ENCODE measurements around the gene SLAMF8.

Gene SLAMF8

GRCh38 chr1:159821171-159821867 lies 5.4 kb upstream of the SLAMF8 start:
- no peak for DNase-seq

DNA sequence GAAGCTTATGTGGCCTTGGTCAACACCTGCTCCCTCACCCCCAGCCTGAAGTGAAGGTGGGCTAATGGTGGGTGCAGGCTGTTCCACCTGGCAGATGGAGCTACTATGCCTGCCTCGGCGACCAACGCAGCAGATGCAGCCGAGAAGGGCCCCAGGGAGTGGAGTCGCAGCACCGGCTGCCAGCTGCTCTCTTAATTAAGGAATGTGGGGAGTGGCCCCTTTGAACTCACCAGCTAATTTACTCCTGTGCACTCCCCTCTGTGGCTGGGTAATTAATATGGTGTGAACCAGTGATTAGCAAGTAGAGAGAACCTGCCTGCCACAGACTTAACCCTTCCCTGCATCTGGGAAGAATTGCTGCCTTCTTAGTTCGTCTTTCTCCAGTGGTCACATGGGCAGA lies 3.3 kb upstream of the SLAMF8 start:
- peak in 1 of 2 experiments; percentile 42 for DNase-seq

- no peak for DNase-seq
These were observed 1.1 kb upstream of the SLAMF8 start for GRCh38 chr1:159825564-159825963.

- DNase-seq, result no peak
These were observed 423 bp downstream of the SLAMF8 start for GRCh38 chr1:159827102-159827490.

- DNase-seq, result no peak
These were observed 876 bp downstream of the SLAMF8 start for GRCh38 chr1:159827549-159827948.

DNA sequence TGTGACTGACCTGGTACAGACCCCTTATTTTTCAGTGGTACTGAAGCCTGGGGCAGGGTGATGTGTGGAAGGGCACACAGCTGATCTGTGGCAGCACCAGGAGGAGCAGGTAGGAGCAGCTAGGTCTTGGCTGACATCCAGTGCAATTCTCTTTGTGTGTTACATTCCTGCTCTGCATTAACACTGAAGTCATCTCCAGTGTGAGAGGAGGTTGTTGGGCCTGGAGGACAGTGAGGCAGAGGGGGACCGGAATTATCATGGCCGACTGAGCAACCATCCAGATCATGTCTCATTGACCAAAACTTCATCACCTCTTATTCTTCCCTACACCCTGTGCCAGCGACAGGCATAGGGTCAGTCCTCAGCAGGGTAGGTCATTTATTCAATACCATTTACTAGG lies 1.5 kb downstream of the SLAMF8 start:
- no peak for DNase-seq

- no peak for DNase-seq
These were observed 2.1 kb downstream of the SLAMF8 start for GRCh38 chr1:159828581-159829272.

DNA sequence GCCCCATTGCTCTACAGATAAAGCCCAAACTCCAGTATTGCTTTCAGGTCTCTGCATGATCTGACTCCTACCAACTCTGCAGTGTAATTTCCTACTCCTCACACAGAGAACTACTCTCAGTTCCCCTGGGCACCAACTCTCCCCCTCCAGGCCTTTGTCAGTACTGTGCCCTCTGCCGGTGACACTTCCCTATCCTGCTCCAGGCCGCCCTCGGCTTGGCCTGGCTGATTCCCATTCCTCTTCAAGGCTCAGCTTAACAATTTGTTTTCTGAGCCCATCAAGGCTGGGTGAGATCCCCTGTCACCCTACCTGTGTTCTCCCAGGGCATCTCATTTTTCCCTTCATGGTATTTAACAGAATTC lies 2.6 kb downstream of the SLAMF8 start:
- peak; percentile 42 to 76 for DNase-seq

DNA sequence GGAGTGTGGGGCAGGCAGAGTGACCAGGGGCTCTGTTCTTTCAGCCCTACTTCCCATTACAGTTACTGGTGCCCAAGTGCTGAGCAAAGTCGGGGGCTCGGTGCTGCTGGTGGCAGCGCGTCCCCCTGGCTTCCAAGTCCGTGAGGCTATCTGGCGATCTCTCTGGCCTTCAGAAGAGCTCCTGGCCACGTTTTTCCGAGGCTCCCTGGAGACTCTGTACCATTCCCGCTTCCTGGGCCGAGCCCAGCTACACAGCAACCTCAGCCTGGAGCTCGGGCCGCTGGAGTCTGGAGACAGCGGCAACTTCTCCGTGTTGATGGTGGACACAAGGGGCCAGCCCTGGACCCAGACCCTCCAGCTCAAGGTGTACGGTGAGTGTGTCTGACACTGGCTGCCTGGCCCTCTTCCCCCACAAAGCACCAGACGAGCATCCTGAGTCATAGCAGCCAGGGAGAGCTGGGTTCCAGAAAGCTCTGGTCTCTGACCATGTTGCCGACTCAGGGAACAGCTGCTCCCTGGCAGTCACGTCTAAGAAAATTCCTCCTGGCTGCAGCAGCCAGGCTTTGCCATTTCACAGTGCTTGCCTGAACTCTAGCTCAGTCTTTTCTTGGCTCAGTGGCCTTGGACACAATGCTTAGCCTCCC lies 3.3 kb downstream of the SLAMF8 start:
- DNase-seq, result no peak

GRCh38 chr1:159830722-159831121 lies 4.0 kb downstream of the SLAMF8 start:
- no peak for DNase-seq

GRCh38 chr1:159831412-159832141 lies 4.9 kb downstream of the SLAMF8 start:
- no peak for DNase-seq

DNA sequence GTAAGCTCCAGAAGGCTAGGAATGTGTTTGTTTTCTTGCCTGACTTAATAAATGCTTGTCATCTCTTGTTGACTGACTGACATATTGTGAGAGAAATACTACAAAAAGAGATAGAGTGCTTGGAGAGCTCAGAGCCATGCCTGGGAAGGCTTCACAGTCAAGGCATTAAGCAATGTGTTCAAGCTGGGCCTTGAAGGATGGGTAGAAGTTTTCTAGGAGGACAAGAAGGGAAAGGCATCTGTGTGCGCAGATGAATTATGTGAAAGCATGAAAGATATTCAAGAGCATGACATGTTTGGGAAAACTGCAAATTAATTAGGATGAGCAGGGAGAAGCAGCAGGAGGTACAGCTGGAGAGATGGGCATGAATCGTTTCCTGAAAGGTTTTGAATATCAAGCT lies 5.6 kb downstream of the SLAMF8 start:
- DNase-seq, result no peak

DNA sequence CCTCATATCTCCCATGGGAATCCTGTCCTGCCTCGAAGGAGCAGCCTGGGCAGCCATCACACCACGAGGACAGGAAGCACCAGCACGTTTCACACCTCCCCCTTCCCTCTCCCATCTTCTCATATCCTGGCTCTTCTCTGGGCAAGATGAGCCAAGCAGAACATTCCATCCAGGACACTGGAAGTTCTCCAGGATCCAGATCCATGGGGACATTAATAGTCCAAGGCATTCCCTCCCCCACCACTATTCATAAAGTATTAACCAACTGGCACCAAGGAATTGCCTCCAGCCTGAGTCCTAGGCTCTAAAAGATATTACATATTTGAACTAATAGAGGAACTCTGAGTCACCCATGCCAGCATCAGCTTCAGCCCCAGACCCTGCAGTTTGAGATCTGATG lies 8.7 kb downstream of the SLAMF8 start:
- no peak for DNase-seq

- DNase-seq, result no peak
These were observed 9.3 kb downstream of the SLAMF8 start for GRCh38 chr1:159835862-159836525.

GRCh38 chr1:159838715-159839114 lies 12.0 kb downstream of the SLAMF8 start:
- no peak for DNase-seq

- no peak for DNase-seq
These were observed 12.6 kb downstream of the SLAMF8 start for GRCh38 chr1:159839116-159839849.

GRCh38 chr1:159841749-159842148 lies 15.1 kb downstream of the SLAMF8 start:
- DNase-seq, result no peak

- DNase-seq, result no peak
These were observed 16.8 kb downstream of the SLAMF8 start for GRCh38 chr1:159843459-159843858.

DNA sequence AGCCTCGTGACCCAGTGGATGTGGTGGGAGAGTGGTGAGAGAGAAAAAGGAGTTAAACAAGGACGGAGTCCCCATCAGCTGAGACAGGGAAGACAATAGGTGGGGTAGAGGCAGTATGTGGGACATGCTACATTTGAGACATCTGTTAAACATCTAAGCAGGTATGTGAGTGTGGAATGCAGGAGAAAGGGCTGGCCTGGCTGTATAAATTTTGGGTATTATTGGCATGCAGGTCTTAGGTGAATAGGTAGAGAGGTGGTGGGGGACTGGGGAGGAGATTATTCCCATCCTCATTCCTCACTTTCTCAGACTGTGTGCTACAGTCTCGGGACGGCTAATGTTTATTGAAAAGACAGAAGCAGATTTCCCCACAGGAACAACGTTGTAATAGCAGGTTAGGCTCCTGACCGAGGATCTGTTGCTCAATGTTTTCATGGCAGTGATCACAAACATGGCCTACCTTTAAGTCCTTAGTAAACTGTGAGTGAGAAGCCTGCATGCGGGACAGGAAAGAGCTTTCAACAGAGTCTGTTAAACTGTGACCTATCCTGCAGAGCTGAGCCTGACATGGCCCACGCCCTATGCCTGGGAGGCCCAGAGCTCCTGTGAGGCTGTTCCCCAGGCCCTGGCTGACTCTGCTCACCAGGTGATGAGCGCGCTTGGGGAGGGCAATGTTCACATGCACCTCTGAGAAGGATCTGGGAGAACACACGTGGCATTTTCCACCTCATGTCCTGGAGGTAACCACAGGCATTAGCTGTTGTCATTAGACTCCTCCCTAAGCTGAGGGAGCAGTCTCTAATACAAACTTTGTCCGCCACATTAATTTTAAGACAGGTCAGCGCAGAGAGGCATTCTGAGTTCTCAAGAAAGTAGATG lies 19.3 kb downstream of the SLAMF8 start:
- DNase-seq, result no peak

DNA sequence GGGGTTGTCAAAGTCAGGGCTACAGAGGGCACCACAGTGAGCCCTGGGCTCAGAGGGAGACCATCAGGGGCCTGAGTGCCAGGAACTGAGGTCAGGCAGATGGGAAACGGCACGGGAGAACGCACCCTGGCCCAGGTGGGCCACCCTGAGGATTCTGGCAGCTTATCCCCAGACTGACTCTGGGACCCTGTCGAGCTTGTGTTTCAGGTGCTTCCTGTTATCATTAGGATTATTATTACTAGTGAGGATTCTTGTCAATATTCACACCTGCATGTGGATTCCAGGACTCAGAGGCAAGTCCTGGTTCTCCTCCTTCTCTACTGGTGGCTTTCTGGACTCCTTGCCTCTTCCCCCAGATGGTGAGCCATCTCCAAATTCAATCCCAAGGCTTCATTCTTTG lies 20.6 kb downstream of the SLAMF8 start:
- no peak for DNase-seq

GRCh38 chr1:159848326-159848725 lies 21.7 kb downstream of the SLAMF8 start:
- DNase-seq, result no peak
